Posterior cingulate gyrus (tissue), 11 donors: Measurements from ENCODE around the gene GLE1.
A peak's percentile ranks its signal among the peaks of the same experiment; 100 is the strongest.

ENCODE experiments used
- DNase-seq, 10 donors: peaks; one replicate each; pipeline versions ENCODE4 v3.0.0 to v3.0.0-alpha.2; 2020 to 2021; ENCODE audit warnings: mixed read lengths in 3 of 10
- intact Hi-C: fragments of 100-400 bp; cut with DNase I; formaldehyde crosslinking; loops from one replicate; pipeline ENCODE4 v1.15.1; 2023

GLE1 gene

GRCh38 chr9:128504485-128505413, at the start of gene GLE1:
Gene GLE1 (plus strand): TSS chr9:128504719. CDS start chr9:128504806, 87 bp downstream.
- DNase-seq, result peak; percentile 93 to 99 (median 96)
- intact Hi-C loops, result loop anchor here (5.0 kb wide), 1 partner anchor 48 kb away; the partner anchor contains the start of gene SPTAN1

- DNase-seq, result peak in 1 of 10 donors; percentile 74
- intact Hi-C loops, result no loop called here
Observed at GRCh38 chr9:128454991-128455390, 49.5 kb upstream of the GLE1 start.

GRCh38 chr9:128455849-128456612, 48.5 kb upstream of the GLE1 start, which contains the start of gene ODF2:
Gene ODF2 (plus strand): TSS chr9:128456006. CDS start chr9:128456092, 86 bp downstream.
- intact Hi-C loops, result no loop called here
- peak; percentile 98 to 100 (median 99) for DNase-seq

DNA sequence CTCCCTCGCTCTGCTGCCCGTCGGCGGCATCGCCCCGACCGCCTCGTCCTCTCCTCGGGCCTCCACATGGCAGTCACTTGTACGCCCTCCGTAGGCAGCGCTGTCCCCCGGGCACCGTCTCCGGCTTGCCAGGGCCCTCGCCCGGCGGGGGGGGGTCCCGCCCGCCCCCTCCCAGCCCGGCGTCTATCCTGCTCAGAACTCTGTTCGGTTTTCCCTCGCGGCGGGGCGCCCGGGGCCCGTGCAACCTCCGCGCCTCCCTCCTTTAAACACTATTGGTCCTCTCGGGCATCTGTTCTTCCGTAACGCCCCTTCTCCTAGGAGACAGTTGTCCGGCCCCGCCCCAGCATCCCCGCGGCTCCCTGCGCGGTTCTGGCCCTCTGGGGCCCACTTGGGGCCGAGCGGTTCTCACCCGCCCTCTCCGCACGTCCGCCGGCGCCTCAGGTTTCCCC, 47.9 kb upstream of the GLE1 start:
- DNase-seq, result peak; percentile 42 to 95 (median 65)
- intact Hi-C loops, result no loop called here

DNA sequence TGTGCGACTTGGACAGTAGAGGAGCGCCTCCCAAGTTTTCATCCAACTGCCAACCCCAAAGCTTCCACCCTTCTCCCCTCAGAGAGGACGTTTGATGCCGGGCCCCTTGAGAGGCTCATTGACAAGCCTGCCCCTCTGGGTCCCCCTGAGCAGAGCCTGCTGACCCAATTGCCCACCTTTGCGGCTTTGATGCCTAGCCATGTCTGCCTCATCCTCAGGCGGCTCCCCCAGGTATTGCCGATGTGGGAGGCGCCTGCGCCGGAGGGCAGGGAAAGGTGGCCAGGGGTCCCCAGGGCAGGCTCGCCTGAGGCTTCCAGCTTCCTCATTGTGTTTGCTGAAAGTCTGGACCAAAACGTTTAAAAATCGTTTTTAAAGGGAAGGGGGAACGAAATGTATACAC, 47.3 kb upstream of the GLE1 start:
- DNase-seq, result peak in 1 of 10 donors; percentile 57
- intact Hi-C loops, result no loop called here

GRCh38 chr9:128459011-128459410, 45.5 kb upstream of the GLE1 start:
- DNase-seq, result peak in 1 of 10 donors; percentile 51
- intact Hi-C loops, result no loop called here

GRCh38 chr9:128469070-128469469, 35.4 kb upstream of the GLE1 start:
- intact Hi-C loops, result no loop called here
- peak in 1 of 10 donors; percentile 0 for DNase-seq

DNA sequence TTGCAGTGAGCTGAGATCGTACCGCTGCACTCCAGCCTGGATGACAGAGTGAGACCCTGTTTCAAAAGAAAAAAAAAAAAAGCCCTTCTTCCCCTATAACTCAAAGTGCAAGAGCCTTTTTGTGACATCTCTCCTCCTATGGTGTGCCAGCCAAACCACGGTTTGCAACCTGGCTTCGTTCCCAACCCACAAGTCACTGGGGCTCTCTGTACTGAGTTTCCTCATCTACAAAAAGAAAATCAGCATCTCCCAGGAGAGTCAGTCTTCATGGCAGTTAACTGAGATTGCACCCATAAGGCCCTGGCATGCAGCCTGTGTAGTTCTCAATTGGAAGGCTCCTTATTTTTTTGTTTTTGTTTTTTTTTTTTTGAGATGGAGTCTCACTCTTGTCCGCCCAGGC, 34.0 kb upstream of the GLE1 start:
- intact Hi-C loops, result no loop called here
- peak in 3 of 10 donors; percentile 19 to 83 (median 54) for DNase-seq

DNA sequence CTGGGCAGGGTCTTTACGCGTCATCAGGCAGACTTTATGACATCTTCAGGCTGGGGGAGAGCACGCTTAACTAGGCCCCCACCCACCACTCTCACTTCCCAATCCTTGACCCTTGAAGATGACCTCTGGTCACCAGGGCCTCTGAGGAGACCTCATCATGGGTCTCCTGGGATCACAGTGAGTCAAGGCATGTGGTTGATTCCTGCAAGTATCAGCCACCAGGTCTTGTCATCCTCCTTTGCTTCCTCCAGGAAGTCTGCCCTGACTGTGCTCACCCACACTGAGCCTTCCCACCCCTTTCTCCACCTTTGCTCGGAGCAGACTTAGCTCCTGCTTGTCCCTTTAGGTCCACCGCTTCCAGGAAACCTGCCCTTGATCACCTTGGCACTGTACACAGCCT, 31.4 kb upstream of the GLE1 start:
- peak in 1 of 10 donors; percentile 9 for DNase-seq
- intact Hi-C loops, result no loop called here

GRCh38 chr9:128475867-128476266, 28.7 kb upstream of the GLE1 start:
- intact Hi-C loops, result no loop called here
- no peak for DNase-seq

DNA sequence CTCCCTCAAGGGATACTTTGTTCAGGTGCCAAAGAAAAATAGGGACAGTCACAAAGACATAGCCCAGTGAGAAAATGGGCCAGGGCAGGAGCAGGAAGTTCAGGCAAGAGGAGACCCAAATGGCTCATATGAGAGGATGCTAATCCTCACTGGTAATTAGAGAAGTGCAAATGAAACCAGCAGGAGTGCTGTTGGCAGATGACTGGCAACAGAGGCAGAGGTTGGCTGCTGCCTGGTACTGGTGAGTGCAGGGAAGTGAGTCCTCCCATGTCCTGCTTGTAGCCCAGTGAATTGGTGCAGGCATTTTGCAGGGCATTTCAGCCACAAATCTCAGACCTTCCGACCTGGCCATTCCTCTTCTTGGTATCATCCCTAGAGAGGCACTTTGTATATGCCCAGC, 25.3 kb upstream of the GLE1 start:
- no peak for DNase-seq
- intact Hi-C loops, result no loop called here

GRCh38 chr9:128481561-128481960, 23.0 kb upstream of the GLE1 start:
- DNase-seq, result no peak
- intact Hi-C loops, result no loop called here

- DNase-seq, result no peak
- intact Hi-C loops, result no loop called here
Observed at GRCh38 chr9:128482186-128482585, 22.3 kb upstream of the GLE1 start.

DNA sequence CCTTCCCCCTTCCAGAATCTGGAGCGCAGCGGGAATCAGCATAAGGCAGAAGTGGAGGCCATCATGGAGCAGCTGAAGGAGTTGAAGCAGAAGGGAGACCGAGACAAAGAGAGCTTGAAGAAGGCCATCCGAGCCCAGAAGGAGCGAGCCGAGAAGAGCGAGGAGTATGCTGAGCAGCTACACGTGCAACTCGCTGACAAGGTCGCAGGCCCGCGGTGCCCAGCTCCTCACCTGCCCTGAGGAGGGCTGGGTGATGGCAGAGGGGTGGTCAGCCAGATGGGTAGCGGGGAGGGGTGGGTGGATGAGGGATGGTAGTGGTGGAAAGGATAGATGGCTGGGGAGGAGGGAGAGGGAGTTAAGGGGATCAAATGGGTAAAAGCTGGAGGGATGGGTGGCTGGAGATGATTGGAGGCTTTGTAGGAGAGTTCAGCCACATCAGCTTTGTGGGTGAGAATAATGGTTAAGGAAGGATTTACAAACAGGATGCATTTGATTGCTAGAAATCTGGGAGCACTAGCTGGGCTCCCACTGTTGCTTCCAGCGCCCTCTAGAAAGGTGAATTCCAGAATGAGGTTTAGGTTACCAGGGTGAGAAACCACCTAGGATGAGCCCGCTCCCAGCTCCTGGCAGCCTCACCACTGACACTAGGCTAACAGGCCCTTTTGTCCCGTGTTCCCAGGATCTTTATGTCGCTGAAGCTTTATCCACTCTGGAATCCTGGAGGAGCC, 19.7 kb upstream of the GLE1 start:
- no peak for DNase-seq
- intact Hi-C loops, result no loop called here

- DNase-seq, result no peak
- intact Hi-C loops, result no loop called here
Observed at GRCh38 chr9:128485414-128485855, 19.1 kb upstream of the GLE1 start.

GRCh38 chr9:128486201-128486600, 18.3 kb upstream of the GLE1 start:
- intact Hi-C loops, result no loop called here
- DNase-seq, result no peak

DNA sequence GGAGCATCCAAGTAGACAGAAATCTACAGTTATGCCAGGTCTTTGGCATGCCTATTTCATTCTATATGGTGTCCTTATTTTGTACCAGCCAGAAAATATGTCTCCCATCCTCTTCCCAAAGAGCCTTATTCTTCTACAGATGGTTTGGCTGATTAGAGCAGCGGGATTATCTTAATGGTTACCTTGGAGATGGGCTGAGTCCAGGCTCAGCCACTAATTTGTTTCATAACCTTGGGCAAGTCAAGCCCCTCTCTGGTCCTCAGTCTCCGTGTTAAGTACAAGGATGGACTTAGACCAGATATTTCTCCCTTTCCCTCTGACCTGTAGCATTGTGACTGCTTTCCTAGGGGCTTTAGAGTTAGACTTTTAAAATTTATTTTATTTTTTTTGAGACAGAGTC, 11.1 kb upstream of the GLE1 start:
- no peak for DNase-seq
- intact Hi-C loops, result no loop called here

- intact Hi-C loops, result no loop called here
- DNase-seq, result peak in 5 of 10 donors; percentile 18 to 87 (median 21)
Observed at GRCh38 chr9:128494108-128494745, 10.3 kb upstream of the GLE1 start.

DNA sequence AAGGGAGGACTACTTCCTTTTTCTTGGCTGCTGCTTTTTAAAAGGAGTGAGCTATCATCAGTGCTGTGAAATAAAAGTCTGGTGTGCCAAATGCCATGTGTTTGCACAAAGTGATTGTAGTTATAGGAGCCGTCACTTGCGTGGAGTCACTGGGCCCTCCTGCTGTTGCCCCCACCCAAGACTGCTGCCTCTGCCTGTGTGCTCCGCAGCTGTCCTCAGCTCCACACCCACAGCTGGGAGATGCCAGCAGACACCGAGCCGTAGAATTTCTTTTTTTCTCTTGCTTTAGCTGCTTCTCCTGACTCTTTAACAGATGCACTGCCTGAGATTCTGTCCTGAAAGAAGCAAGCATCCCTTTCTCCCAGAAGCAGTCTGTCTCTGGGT, 9.8 kb upstream of the GLE1 start:
- peak in 1 of 10 donors; percentile 67 for DNase-seq
- intact Hi-C loops, result no loop called here

GRCh38 chr9:128495296-128495695, 9.2 kb upstream of the GLE1 start:
- intact Hi-C loops, result no loop called here
- DNase-seq, result no peak
